Lower lobe of right lung (tissue), 2 donors: Measurements from ENCODE around the gene ADAMTSL1. TPM values are rescaled to one million over a fixed set of nuclear protein-coding genes. Genes with fewer than 3 reads are reported as not detected.
A peak's percentile ranks its signal among the peaks of the same experiment; 100 is the strongest.

ENCODE experiments used
- ATAC-seq, 2 donors: fragments of 200-7000 bp; cut with Tn5 transposase; one replicate each; pipeline ENCODE4 v1.9.1; 2020 to 2022; ENCODE audit warnings: mild to moderate bottlenecking in 2 of 2, moderate library complexity in 2 of 2
- DNase-seq: peaks from one replicate; pipeline ENCODE4 v3.0.0-alpha.2; 2020
- H3K27ac ChIP-seq: fragments of 200-600 bp; one replicate; pipeline ENCODE4 v1.8.0; 2022
- H3K27me3 ChIP-seq: fragments of 200-600 bp; one replicate; pipeline ENCODE4 v1.8.0; 2022; ENCODE audit warnings: low read depth
- H3K36me3 ChIP-seq: fragments of 200-600 bp; one replicate; pipeline ENCODE4 v1.8.0; 2022; ENCODE audit warnings: mild to moderate bottlenecking
- H3K4me1 ChIP-seq: fragments of 200-600 bp; one replicate; pipeline ENCODE4 v1.8.0; 2022
- H3K4me3 ChIP-seq: fragments of 200-600 bp; one replicate; pipeline ENCODE4 v1.8.0; 2022; ENCODE audit warnings: mild to moderate bottlenecking
- H3K9me3 ChIP-seq: fragments of 200-600 bp; one replicate; pipeline ENCODE4 v1.8.0; 2022
- CTCF ChIP-seq: fragments of 200-600 bp; IDR thresholded peaks from one replicate; pipeline ENCODE4 v1.8.0; 2022; ENCODE audit warnings: antibody characterized with exemption, mild to moderate bottlenecking
- intact Hi-C: fragments of 100-400 bp; cut with DNase I; formaldehyde crosslinking; loops from one replicate; pipeline ENCODE4 v1.11.0; 2022
- total RNA-seq: library from RNA; stranded (reverse); fragmentation: NEBNext Ultra II Directional; extraction: Animal tissue kit (Norgen Biotek cat#: 25700); gene quantifications from one replicate; pipeline ENCODE4 v1.2.1, GENCODE V29; 2021
- donor health status: DM: no; HTN: yes; CAD: no; lungs with severe emphysema.

Gene ADAMTSL1
- total RNA-seq, 1 donor from 2014 or later: 3.7 TPM

- no peaks in the 10 kb centered on the region for H3K27me3 ChIP-seq
- intact Hi-C loops: no loop called here
- no peaks in the 10 kb centered on the region for H3K36me3 ChIP-seq
- no peak for TF ChIP-seq CTCF
- H3K9me3 ChIP-seq: no peaks in the 10 kb centered on the region
- no peak overlapping the region for H3K4me3 ChIP-seq
- ATAC-seq (peak; percentile 25 to 27), DNase-seq (no peak)
- H3K4me1 ChIP-seq: peaks cover 8% of the 10 kb centered on the region
- no peak overlapping the region for H3K27ac ChIP-seq
Measured at GRCh38 chr9:18499062-18499461, 25.1 kb downstream of the ADAMTSL1 start.

- no peaks in the 10 kb centered on the region for H3K36me3 ChIP-seq
- H3K4me3 ChIP-seq: no peak overlapping the region
- peaks cover 8% of the 10 kb centered on the region for H3K4me1 ChIP-seq
- no peaks in the 10 kb centered on the region for H3K27me3 ChIP-seq
- no peaks in the 10 kb centered on the region for H3K9me3 ChIP-seq
- TF ChIP-seq CTCF: no peak
- DNase-seq (no peak), ATAC-seq (peak; percentile 70 to 90)
- intact Hi-C loops: no loop called here
- no peak overlapping the region for H3K27ac ChIP-seq
Measured at GRCh38 chr9:18499980-18500379, 26.0 kb downstream of the ADAMTSL1 start.

GRCh38 chr9:18500451-18500850 is 26.5 kb downstream of the ADAMTSL1 start:
- DNase-seq: no peak
- TF ChIP-seq CTCF: no peak
- no peak overlapping the region for H3K4me3 ChIP-seq
- no peak for ATAC-seq
- intact Hi-C loops: no loop called here
- H3K27me3 ChIP-seq: no peaks in the 10 kb centered on the region
- no peaks in the 10 kb centered on the region for H3K9me3 ChIP-seq
- no peak overlapping the region for H3K27ac ChIP-seq
- peaks cover 8% of the 10 kb centered on the region for H3K4me1 ChIP-seq
- no peaks in the 10 kb centered on the region for H3K36me3 ChIP-seq

- H3K4me1 ChIP-seq: peaks cover 8% of the 10 kb centered on the region
- H3K27ac ChIP-seq: no peak overlapping the region
- no peak for TF ChIP-seq CTCF
- ATAC-seq (no peak), DNase-seq (no peak)
- no peaks in the 10 kb centered on the region for H3K27me3 ChIP-seq
- no peak overlapping the region for H3K4me3 ChIP-seq
- no peaks in the 10 kb centered on the region for H3K9me3 ChIP-seq
- H3K36me3 ChIP-seq: no peaks in the 10 kb centered on the region
- intact Hi-C loops: no loop called here
Measured at GRCh38 chr9:18501949-18502348, 28.0 kb downstream of the ADAMTSL1 start.

- TF ChIP-seq CTCF: no peak
- no peak for DNase-seq
- H3K36me3 ChIP-seq: no peaks in the 10 kb centered on the region
- H3K27me3 ChIP-seq: no peaks in the 10 kb centered on the region
- intact Hi-C loops: no loop called here
- H3K4me3 ChIP-seq: no peak overlapping the region
- H3K9me3 ChIP-seq: no peaks in the 10 kb centered on the region
- ATAC-seq: no peak
- H3K4me1 ChIP-seq: peaks cover 8% of the 10 kb centered on the region
- H3K27ac ChIP-seq: no peak overlapping the region
Measured at GRCh38 chr9:18502546-18502945, 28.6 kb downstream of the ADAMTSL1 start.

- peaks cover under 1% of the 10 kb centered on the region for H3K4me1 ChIP-seq
- no peak overlapping the region for H3K27ac ChIP-seq
- ATAC-seq (no peak), DNase-seq (no peak)
- H3K4me3 ChIP-seq: no peak overlapping the region
- no peaks in the 10 kb centered on the region for H3K9me3 ChIP-seq
- no peaks in the 10 kb centered on the region for H3K36me3 ChIP-seq
- no peaks in the 10 kb centered on the region for H3K27me3 ChIP-seq
- no peak for TF ChIP-seq CTCF
- intact Hi-C loops: no loop called here
Measured at GRCh38 chr9:18504707-18505106, 30.8 kb downstream of the ADAMTSL1 start.
